ENCODE data around the gene FGFBP2. TPM values are rescaled to one million over a fixed set of nuclear protein-coding genes. Genes with fewer than 3 reads are reported as not detected.

FGFBP2 gene
- total and polyA plus RNA-seq, 8 donors = 0.37 to 6.0 (median 1.0) TPM; not detected in 1

DNA sequence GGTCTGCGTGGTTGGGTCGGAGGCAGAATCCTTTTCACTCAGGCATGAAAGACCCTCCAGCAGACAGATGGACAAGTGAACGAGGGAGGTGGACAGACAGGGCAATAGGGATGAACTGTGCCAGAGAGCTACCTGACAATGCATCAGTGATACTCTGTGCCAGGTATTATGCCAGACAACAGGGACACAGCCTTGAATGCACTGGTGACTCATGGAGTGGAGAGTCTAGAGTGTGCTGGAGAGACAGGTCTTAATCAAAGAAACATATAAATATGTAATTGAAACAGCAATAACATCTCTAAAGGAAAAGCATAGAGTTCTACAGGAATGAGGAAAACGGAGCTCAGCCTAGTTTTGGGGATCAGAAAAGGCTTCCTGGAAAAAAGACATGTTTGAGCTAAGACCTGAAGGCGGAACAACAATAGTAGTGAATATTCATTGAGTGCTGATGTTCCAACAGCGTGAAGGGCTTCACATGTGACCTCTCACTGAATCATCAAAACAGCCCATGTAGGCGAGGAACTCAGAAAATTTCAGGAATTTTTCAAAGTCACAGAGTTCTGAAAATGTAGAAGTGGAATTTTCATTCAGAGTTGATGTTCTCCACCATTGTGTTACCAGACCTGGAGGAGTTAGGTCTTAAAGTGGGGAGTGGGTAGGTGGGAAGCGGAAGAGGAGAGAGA is 20.0 kb upstream of the FGFBP2 start:
- no peaks in the 10 kb centered on the region for H3K9me3 ChIP-seq
- no peak overlapping the region for H3K27ac ChIP-seq
- H3K4me1 ChIP-seq = peaks cover 0 to under 1% (median 0%) of the 10 kb centered on the region in 4 donors
- intact Hi-C loops (cut with DNase I; ENCODE audit: low total_unique reads) = no loop called here
- peaks cover 0 to 39% (median 10%) of the 10 kb centered on the region in 4 donors for H3K36me3 ChIP-seq
- TF ChIP-seq POLR2A (IDR thresholded peaks at IDR 0.05) (no peak), EP300 (IDR thresholded peaks at IDR 0.05) (no peak), POLR2AphosphoS5 (IDR thresholded peaks at IDR 0.05) (no peak)
- TF ChIP-seq, protein P1, sequence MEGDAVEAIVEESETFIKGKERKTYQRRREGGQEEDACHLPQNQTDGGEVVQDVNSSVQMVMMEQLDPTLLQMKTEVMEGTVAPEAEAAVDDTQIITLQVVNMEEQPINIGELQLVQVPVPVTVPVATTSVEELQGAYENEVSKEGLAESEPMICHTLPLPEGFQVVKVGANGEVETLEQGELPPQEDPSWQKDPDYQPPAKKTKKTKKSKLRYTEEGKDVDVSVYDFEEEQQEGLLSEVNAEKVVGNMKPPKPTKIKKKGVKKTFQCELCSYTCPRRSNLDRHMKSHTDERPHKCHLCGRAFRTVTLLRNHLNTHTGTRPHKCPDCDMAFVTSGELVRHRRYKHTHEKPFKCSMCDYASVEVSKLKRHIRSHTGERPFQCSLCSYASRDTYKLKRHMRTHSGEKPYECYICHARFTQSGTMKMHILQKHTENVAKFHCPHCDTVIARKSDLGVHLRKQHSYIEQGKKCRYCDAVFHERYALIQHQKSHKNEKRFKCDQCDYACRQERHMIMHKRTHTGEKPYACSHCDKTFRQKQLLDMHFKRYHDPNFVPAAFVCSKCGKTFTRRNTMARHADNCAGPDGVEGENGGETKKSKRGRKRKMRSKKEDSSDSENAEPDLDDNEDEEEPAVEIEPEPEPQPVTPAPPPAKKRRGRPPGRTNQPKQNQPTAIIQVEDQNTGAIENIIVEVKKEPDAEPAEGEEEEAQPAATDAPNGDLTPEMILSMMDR (IDR thresholded peaks at IDR 0.05) = no peak
- H3K4me3 ChIP-seq = no peak overlapping the region
- peaks cover 0 to 8% (median 0%) of the 10 kb centered on the region in 3 donors for H3K27me3 ChIP-seq
- WGBS, 5 donors = 91 to 94% (median 92%) methylated on average over 8 of the region's 8 CpGs
- DNase-seq = no peak

DNA sequence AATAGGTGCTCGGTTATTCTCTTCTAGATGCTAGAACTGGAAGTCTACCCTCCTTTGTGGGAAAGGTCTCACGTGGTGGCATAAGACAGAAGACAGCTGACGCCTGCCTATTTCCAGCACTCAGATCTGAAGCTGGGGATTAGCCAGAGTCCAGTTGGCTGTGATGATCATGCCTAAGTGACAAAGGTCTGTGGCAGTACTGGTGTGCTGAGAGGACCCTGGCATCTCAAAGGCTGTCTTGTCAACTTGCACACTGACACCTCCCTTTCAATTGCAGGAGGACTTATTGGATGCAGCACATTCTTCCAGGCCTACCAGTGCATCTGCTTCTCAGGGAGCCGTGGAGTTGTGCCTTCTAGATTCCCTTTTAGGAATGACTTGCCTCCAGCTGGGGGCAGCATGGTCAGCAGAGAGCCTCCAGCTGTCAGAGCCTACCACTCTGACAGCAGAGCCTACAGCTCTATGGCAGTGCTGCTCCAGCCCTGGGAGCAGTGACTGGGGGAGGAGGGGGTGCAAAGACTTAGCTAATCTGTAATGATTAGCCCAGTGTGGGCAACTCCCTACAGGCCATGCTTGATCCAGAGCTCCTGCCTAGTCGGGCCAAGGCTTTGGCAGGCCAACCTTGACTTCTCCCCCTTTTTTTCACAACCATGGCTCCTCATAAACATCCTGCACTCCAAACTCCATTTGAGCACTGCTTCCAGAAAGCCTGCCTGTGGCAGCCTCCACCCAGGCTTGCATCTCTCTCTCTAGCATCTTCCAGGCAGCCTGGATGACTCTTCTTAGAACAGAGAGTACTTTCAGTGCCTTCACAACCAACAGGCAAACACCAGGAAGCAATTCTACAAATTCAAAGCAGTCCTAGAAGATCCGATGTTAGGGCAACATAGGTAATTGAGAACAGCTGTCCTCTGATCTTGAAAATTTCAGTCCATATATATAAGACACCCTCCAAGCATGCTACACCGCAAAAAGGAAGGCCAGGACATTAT is 13.8 kb upstream of the FGFBP2 start:
- peaks cover 0 to 8% (median 0%) of the 10 kb centered on the region in 3 donors for H3K27me3 ChIP-seq
- no peak overlapping the region for H3K4me3 ChIP-seq
- no peak overlapping the region for H3K27ac ChIP-seq
- no peaks in the 10 kb centered on the region for H3K4me1 ChIP-seq
- peaks cover 0 to 7% (median 2%) of the 10 kb centered on the region in 4 donors for H3K36me3 ChIP-seq
- WGBS, 5 donors = 70 to 81% (median 78%) methylated on average over 7 of the region's 7 CpGs
- no peaks in the 10 kb centered on the region for H3K9me3 ChIP-seq
- DNase-seq = no peak
- intact Hi-C loops (cut with DNase I; ENCODE audit: low total_unique reads) = no loop called here
- no peak for TF ChIP-seq POLR2AphosphoS5 (IDR thresholded peaks at IDR 0.05)
- TF ChIP-seq POLR2A (IDR thresholded peaks at IDR 0.05) = no peak

DNA sequence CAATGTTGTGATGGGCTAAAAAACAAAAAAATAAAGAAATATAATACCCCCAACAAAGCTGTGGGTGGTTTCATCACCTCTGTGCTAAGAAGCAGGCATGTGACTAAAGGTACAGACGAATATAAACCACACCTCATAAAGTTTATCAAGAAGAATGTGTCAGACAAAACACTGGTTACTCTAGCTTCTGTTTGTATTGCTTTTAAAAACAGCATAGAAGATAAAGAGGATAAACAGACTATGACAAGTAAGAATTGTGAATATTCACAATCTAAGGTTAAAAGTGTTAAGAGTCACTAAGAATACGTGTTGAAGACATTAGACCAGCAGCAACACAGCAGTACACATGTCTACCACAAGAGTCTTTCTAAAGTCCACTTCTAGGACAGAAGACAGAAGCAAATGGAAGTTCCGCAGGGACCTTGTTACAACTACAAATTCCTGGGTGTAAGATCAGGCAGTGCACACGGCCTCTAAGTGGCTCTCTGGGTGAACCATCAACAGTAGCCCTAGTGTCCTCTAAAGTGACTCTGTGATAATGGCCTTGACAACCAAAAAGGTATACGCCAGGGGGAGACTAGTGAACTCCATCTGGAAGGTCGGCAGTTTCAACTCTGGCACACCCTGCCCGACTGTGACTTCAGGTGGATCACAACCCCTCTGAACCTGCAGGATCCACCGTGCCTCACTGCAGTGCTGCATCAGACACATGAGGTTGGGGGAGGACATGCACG is 8.3 kb upstream of the FGFBP2 start:
- no peaks in the 10 kb centered on the region for H3K36me3 ChIP-seq
- peak in 1 of 2 donors; percentile 11 for DNase-seq
- WGBS, 5 donors = 58 to 73% (median 67%) methylated on average over 9 of the region's 9 CpGs
- no peak overlapping the region for H3K27ac ChIP-seq
- H3K27me3 ChIP-seq = no peaks in the 10 kb centered on the region
- H3K9me3 ChIP-seq = peaks cover 0 to 4% (median 2%) of the 10 kb centered on the region in 4 donors
- no peaks in the 10 kb centered on the region for H3K4me1 ChIP-seq
- TF ChIP-seq POLR2AphosphoS5 (IDR thresholded peaks at IDR 0.05) (no peak), POLR2A (IDR thresholded peaks at IDR 0.05) (no peak), EP300 (IDR thresholded peaks at IDR 0.05) (no peak)
- TF ChIP-seq, protein P1 (IDR thresholded peaks at IDR 0.05) = no peak
- no peak overlapping the region for H3K4me3 ChIP-seq
- intact Hi-C loops (cut with DNase I; ENCODE audit: low total_unique reads) = no loop called here

DNA sequence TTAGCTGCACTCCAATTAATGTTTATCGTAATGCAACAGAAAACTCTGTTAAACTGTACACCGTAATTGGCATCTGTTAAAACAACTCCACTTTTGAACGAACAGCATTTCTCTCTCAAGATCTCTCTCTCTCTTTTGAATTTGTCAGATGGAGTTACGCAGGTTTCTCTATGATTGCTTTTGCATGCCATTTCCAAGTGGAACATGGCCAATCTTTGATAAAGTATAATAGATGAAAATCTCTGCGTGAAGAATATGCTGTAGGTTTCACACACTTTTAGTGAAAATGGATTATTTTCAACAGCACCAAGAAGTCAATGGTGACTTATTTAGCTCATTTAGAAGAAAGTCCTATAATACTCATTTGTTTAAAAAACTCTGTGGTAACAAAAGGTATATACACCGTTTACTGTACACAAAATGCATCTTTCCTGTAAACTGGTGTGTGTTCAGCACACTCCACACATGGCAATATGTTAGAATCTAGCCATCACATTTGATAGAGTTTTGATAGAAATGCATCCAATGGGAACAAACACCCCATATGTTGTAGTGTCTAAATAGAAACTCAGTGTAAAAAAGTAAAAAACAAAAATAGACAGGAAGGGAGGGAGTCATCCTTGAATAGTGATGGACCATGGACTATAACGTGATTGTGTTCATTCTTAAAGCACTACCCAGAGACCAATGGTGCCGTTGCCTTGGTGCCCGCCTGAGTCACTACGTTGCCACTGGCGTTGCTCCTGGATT is 5.8 kb upstream of the FGFBP2 start:
- Histone ChIP-seq H3K27ac (no peak overlapping the region), H3K4me1 (peaks cover 0 to under 1% (median 0%) of the 10 kb centered on the region in 4 donors), H3K36me3 (no peaks in the 10 kb centered on the region), H3K27me3 (no peaks in the 10 kb centered on the region), H3K9me3 (peaks cover 0 to 8% (median 4%) of the 10 kb centered on the region in 4 donors), H3K4me3 (no peak overlapping the region)
- DNase-seq = no peak
- no peak for TF ChIP-seq POLR2A (IDR thresholded peaks at IDR 0.05)
- TF ChIP-seq, protein P1 (IDR thresholded peaks at IDR 0.05) = no peak
- TF ChIP-seq POLR2AphosphoS5 (IDR thresholded peaks at IDR 0.05) = no peak
- no peak for TF ChIP-seq EP300 (IDR thresholded peaks at IDR 0.05)
- 83 to 87% (median 86%) methylated on average over 11 of the region's 11 CpGs for WGBS, 5 donors
- intact Hi-C loops (cut with DNase I; ENCODE audit: low total_unique reads) = no loop called here

All from stomach (tissue), 9 donors.